Activated CD4-positive, alpha-beta T cell treated with anti-CD3 and anti-CD28 coated beads, Interleukin-2, amount 50 U/mL, for 16 hours (primary cell): Measurements from ENCODE around the gene COL10A1.

Experiments
- DNase-seq: peaks from one replicate; pipeline ENCODE4 v3.0.0-alpha.2; 2020

The COL10A1 gene

DNA sequence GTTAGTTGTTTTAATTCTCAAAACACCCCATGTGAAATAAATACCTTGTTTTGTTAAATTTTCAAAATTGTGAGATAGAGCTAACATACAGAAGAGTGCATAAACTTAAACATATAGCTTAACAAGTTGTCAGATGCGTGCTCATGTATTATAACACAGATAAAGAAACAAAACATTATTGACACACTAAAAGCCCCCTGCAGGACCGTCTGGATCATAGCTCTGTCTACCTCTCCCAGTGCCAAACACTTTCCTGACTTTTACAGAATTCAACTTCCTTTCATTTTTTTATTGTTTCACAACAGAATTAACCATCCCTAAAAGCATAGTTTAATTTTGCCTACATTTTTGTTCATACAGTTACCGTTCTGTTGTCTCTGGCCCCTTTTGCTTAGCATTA lies 47.4 kb downstream of the COL10A1 start:
- no peak for DNase-seq

DNA sequence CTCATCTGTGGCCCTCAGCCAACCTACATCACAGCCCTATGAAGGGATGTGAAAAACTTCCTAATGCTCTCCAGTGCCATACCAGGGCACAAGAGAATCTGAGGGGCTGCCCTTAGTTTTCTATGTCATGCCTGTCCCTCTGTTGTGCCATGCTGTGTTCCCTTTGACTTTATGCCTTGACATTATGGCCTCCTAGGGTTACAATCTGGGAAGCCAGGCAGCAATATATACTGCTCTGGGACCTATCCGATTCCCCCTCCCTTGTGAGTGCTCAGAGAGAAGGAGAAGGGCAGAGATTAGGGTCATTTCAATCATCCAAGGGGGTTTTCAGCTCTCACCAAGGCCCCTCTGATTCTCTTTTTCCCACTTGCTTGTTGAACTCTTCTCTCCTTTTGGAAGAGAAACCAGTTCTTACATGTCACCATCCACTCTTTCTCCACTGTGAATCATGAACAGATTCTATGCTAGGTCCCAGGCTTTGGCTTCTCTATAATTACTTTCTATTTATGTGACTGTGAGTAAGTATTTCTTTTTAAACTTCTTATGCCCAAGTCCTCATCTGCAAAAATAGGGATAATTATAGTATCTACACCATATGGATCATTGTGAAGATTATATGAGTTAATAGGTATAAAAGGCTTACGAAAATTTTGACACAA lies 51.1 kb downstream of the COL10A1 start:
- no peak for DNase-seq

DNA sequence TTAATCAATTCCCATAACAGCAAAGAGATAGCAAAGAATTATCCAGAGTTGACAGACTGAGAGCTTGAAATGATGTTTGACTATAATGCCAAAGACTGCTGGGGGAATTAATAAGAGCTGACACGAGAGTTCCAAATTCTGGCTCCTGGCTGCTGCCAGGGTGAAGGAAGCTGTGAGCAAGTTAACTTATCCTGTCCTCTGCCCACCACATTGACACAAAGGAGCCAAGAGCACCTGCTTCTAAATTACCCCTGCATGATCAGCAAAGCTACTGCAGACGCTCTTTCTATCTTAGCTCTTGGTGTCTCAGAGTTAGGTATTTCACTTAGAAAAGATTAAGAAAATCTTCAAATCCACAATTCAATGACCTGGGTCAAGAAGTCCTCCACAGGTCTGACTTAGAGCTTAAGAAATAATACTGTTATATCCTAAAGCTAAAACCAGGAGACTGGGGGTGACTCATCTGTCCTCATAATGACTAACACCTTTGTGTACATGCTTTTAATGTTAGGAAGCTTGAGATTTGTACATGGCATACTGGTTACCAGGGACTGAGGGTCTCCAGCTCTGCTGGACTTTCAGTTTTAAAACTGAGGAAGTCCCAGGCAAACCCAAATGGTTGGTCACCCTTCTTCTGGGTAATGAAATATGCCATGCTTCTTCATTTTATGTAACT lies 52.0 kb downstream of the COL10A1 start:
- DNase-seq, result no peak

DNA sequence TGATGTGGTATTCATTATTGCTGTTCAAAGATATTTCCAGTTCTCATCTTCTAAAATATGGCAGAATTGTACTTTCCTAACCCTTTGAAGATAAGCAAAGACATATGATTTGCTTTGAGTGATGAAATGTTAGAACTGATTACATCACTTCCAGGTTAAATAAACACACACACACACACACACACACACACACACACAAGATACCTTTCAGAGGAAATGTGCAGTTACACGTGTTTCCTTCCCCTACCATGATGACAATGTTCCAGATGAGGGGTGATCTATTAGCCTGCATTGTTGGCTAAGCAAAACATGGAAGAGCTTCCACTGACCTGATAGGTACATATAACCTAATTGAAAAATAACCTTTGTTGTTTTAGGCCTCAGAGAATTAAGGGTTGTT lies 53.6 kb downstream of the COL10A1 start:
- DNase-seq, result peak; percentile 1

DNA sequence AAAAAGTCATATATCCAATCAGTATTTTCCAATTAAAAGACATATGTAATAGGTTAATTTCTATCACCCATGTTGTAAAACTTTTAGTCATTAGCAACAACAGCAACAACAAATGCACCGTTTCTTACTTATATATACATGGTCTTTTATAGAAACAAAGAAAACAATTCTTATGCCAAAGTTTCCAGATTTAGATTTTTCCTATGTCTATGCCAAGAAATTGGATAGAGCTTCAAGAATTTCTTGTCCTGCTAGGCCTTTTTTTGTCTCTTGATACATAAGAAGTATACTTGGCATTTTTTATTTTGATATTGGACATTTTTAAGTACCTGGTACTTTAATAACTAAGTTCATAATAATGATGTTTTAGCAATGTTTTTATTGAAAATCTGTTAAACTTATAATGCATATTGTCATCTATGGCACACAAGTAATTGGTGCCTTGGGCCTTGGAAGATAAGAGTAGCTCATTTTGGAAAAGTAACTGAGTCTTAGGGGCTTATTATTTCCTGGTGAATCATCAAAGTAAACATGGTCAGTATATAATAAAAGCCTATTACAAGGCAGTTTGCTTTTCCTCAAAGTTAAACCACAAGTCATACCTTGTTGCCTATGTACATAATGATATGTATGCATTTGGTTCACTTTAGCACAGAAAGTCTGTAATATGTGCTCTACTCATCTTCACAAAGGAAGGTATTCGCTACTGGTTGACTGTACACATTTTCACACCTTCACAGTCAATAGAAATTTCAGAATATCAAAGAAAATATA lies 55.1 kb downstream of the COL10A1 start:
- no peak for DNase-seq

DNA sequence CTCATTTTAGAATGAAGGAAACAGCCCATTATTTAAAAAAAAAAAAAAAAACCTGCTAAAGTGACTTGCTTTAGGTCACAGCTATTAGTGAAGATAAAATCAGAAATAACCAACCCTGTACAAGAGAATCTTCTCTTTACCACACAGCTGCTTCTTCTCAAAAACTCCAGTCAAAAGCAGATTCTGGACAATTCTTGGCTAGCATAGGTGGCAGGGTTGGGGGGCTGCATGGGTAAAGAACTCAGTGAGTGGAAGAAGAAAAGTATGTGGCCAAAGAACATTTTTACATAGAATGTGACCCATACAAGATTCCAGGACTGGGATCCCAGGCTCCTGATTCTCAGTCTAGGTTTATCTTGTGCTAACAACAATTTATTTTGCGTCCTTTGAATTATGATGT lies 55.8 kb downstream of the COL10A1 start:
- DNase-seq, result no peak
